A549 (cell line): ENCODE results near the gene ADGRA3. TPM values are rescaled to one million over a fixed set of nuclear protein-coding genes. Genes with fewer than 3 reads are reported as not detected.

Source experiments
- ATAC-seq, 2 experiments: fragments of 200-7000 bp in 1 of 2; fragments of >200 bp in 1 of 2; cut with Nextera tagmentation in 1 of 2; cut with Tn5 transposase in 1 of 2; 3 replicates each; pipeline versions ENCODE4 v1.8.0 to v1.9.1; 2018 to 2020; ENCODE audit warnings: mild to moderate bottlenecking in 1 of 2, moderate library complexity in 1 of 2
- CTCF ChIA-PET: fragments of 300-600 bp; sonication (Branson Sonifier 250); formaldehyde crosslinking; extraction: SDS; loops from one replicate; lab custom pipeline; 2021; ENCODE audit warnings: antibody characterized with exemption, inconsistent platforms; lab: Yijun Ruan, JAX
- POLR2A ChIA-PET: fragments of 350-600 bp; formaldehyde crosslinking; extraction: SDS; loops from one replicate; lab custom pipeline; 2021; ENCODE audit warnings: antibody characterized with exemption, inconsistent platforms; lab: Yijun Ruan, JAX
- DNase-seq, 2 experiments: peaks; one replicate each; pipeline versions ENCODE4 v3.0.0 to v3.0.0-alpha.2; 2011 to 2016; ENCODE audit warnings: low read depth in 1 of 2, low spot score in 1 of 2
- FAIRE-seq: peaks from 2 replicates; lab custom pipeline; 2011; peaks lifted over from hg19 to GRCh38; lab: Jason Lieb, UNC
- H3K27ac ChIP-seq, 2 experiments: fragments of >200 bp; sonication (Bioruptor Twin); formaldehyde crosslinking; 3 replicates each; pipeline ENCODE4 v1.5.1; 2016 to 2017
- H3K4me1 ChIP-seq: fragments of >200 bp; sonication (Bioruptor Twin); formaldehyde crosslinking; 3 replicates; pipeline ENCODE4 v1.6.1; 2016
- H3K4me2 ChIP-seq: fragments of >200 bp; sonication (Bioruptor Twin); formaldehyde crosslinking; 3 replicates; pipeline ENCODE4 v1.6.1; 2016
- H3K4me3 ChIP-seq: fragments of >200 bp; sonication (Bioruptor Twin); formaldehyde crosslinking; 3 replicates; pipeline ENCODE4 v1.5.1; 2016
- H3K9me3 ChIP-seq: fragments of >200 bp; sonication (Bioruptor Twin); formaldehyde crosslinking; 3 replicates; pipeline ENCODE4 v1.6.1; 2016
- ESRRA ChIP-seq: fragments of 150-350 bp; IDR thresholded peaks from 2 replicates; pipeline ENCODE4 v1.6.1; 2014; ENCODE audit warnings: mild to moderate bottlenecking, low read length, borderline replicate concordance
- JUN ChIP-seq, 2 experiments: fragments of >200 bp; sonication (Bioruptor Twin); formaldehyde crosslinking; IDR thresholded peaks; 2 replicates in 1 of 2; 3 replicates in 1 of 2; pipeline ENCODE4 v1.6.1; 2016 to 2017
- KDM1A ChIP-seq: fragments of 200-600 bp; sonication (generic); IDR thresholded peaks from 2 replicates; pipeline ENCODE4 v1.6.1; 2016; ENCODE audit warnings: low read depth, mild to moderate bottlenecking
- KDM5A ChIP-seq: fragments of 200-600 bp; sonication (generic); IDR thresholded peaks from 2 replicates; pipeline ENCODE4 v1.6.1; 2016; ENCODE audit warnings: antibody characterized with exemption, mild to moderate bottlenecking
- NR3C1 ChIP-seq: fragments of >200 bp; sonication (Bioruptor Twin); formaldehyde crosslinking; IDR thresholded peaks from 3 replicates; pipeline ENCODE4 v1.6.1; 2017
- SREBF2 ChIP-seq: fragments of 450-650 bp; IDR thresholded peaks from 2 replicates; pipeline ENCODE4 v1.6.1; 2014; ENCODE audit warnings: mild to moderate bottlenecking, moderate library complexity
- ZSCAN20 ChIP-seq: fragments of 250-450 bp; sonication (Bioruptor Pico); IDR thresholded peaks from 2 replicates; pipeline ENCODE4 v1.8.0; 2022; ENCODE audit warnings: mild to moderate bottlenecking, moderate library complexity
- WGBS: methylation state at CpG from one replicate; pipeline ENCODE4 v1.1.6; 2017; ENCODE audit errors: missing lambda C conversion rate; 5-methylcytosine and 5-hydroxymethylcytosine counted together
- polyA plus RNA-seq, 4 experiments: library from polyadenylated mRNA; depleted of rRNA in 3 of 4; stranded (reverse); fragments of >200 nt; fragmentation: RNase III in 1 of 4; extraction: RNeasy Plus Mini Kit Qiagen cat#74134 plus additional on column Dnase treatment in 1 of 4; gene quantifications; 2 replicates in 3 of 4; 3 replicates in 1 of 4; pipeline ENCODE4 v1.2.3, GENCODE V29; 2011 to 2017
- TF ChIP-seq, protein P1 (sequence below): fragments of 250-450 bp; sonication (Bioruptor Pico); IDR thresholded peaks from 2 replicates; pipeline ENCODE4 v1.5.0; 2020; ENCODE audit warnings: low read depth, mild to moderate bottlenecking, moderate library complexity

ADGRA3 gene
- polyA plus RNA-seq, 2 of the 4 experiments (the other 2 are of a cell fraction), result 18.2 to 20.0 TPM

DNA sequence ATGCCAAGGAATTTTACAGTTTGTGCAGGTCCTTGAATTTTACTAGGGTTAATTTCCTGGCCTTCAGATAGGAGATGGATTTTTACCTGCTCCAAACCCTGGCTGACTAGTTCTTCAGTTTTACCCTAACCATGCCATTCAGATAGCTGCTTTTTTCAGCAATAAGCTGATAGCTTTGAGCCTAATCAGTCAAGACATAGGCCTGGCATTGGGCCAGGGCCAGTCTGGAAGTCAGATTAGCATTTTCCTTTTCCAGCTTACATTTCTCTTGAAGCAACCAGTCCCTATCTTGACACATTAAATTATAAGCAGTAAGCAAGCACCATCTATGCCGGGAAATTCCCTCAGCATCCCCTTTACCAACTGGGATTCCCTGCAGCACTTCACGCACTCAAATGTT lies 177.1 kb downstream of the ADGRA3 start:
- 96% methylated on average over 2 of the region's 2 CpGs for WGBS
- ATAC-seq (no peak), DNase-seq (no peak), FAIRE-seq (peak; percentile 7)
- ChIA-PET CTCF (no interaction called here), POLR2A (no interaction called here)
- no peak overlapping the region for H3K4me2 ChIP-seq
- H3K9me3 ChIP-seq, result no peaks in the 10 kb centered on the region
- H3K4me1 ChIP-seq, result no peaks in the 10 kb centered on the region
- TF ChIP-seq, protein P1, sequence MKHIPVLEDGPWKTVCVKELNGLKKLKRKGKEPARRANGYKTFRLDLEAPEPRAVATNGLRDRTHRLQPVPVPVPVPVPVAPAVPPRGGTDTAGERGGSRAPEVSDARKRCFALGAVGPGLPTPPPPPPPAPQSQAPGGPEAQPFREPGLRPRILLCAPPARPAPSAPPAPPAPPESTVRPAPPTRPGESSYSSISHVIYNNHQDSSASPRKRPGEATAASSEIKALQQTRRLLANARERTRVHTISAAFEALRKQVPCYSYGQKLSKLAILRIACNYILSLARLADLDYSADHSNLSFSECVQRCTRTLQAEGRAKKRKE (CRISPR knock-in tag), result no peak
- no peak for TF ChIP-seq NR3C1
- TF ChIP-seq JUN (IDR thresholded peaks at IDR 0.05), result no peak
- TF ChIP-seq KDM1A, result no peak
- TF ChIP-seq ESRRA, result no peak
- TF ChIP-seq ZSCAN20 (CRISPR knock-in tag), result no peak
- no peak for TF ChIP-seq SREBF2
- TF ChIP-seq KDM5A, result no peak
- H3K4me3 ChIP-seq, result no peak overlapping the region
- no peak overlapping the region for H3K27ac ChIP-seq

Other genes with a start within 250 kb of the ADGRA3 start
- not detected in 2 replicates for gene GBA3, start 176.9 kb upstream of the ADGRA3 start, polyA plus RNA-seq (2011; rRNA removed)
- not detected in 3 replicates for gene GBA3, start 176.9 kb upstream of the ADGRA3 start, polyA plus RNA-seq (2017; fragmentation: RNase III; extraction: RNeasy Plus Mini Kit Qiagen cat#74134 plus additional on column Dnase treatment)